ENCODE measurements around the gene GART. TPM values are rescaled to one million over a fixed set of nuclear protein-coding genes. Genes with fewer than 3 reads are reported as not detected.

The GART gene
- total and polyA plus RNA-seq, 2 donors (not counting 3 experiments of a cell fraction or from before 2014, with no cell fraction given) = 12.0 to 112 TPM

DNA sequence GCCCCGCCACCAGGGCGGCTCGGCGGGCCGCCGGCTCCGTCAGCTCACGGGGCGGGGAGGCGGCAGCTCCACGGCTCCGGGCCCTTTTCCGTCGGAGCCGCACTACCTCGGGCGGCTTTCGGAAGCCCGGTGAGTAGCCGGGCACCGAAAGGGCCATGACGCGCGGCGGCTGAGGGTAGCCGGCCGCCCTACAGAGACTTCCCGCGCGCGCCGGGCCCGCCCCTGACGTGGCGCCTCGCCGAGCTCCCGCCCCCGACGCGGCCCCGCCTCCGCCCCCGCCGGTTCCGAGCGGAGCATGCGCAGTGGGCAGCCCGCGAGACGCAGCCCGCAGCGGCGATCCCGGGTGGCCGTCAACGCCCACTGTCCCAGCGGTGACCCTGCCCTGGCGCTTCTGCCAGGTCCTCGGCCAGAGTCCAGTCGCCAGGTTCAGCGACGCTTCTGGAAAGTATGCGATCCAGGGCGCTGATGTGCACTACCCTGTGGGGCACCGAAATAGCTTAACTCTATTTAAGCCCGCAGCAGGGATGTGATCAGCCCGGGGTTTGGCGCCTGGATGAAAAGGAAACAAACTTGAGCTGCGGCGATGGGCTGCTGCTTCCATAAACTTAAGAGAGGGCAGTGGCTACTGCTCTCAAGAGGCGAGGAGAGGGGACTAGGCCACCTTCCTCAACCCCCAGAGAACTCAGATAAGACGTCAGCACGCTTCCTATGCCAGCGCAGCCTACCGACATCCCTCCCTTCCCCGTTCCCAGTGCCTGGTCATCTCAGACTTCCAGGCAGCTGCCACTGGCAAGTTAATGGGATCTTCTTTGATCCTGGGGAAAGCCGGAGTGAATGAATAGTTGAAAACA lies 46.8 kb upstream of the GART start, which contains the start of gene DONSON:
Gene DONSON (minus strand): TSS at position 200 of the 851 bp plus-strand sequence. CDS start 43 bp downstream, at position 157.
- Histone ChIP-seq H3K27ac (ENCODE audit: insufficient read depth, low read depth, low read length) (peak within 1 kb of the TSS; percentile 69), H3K4me2 (ENCODE audit: insufficient read depth, low read length) (peak within 1 kb of the TSS; percentile 85), H3K4me3 (replicated peaks in 1 of 3; ENCODE audit: insufficient read depth in 1 of 3, low read depth in 1 of 3, low read length in 3 of 3) (peak within 1 kb of the TSS; percentile 77 to 95 (median 84)), H4K20me1 (replicated peaks; ENCODE audit: control insufficient read depth, extremely low read depth, insufficient read depth, low read length) (no peaks in the 10 kb centered on the region), H3K9me1 (replicated peaks; ENCODE audit: control insufficient read depth, extremely low read depth, insufficient read depth, low read length) (no peaks in the 10 kb centered on the region), H3K4me1 (ENCODE audit: control insufficient read depth, extremely low read depth, insufficient read depth, low read length) (peaks cover 18% of the 10 kb centered on the region), H3K9ac (replicated peaks; ENCODE audit: extremely low read depth, insufficient read depth, low read length) (peak within 1 kb of the TSS; percentile 97), H2AFZ (ENCODE audit: low read depth, low read length) (peak within 1 kb of the TSS; percentile 91), H3K27me3 (ENCODE audit: control insufficient read depth in 2 of 2, insufficient read depth in 2 of 2, low read length in 2 of 2) (no peaks in the 10 kb centered on the region), H3K36me3 (ENCODE audit: control insufficient read depth in 2 of 2, extremely low read depth in 1 of 2, insufficient read depth in 2 of 2, low read length in 2 of 2) (peaks cover 0 to 6% of the 10 kb centered on the region in 2 experiments), H3K79me2 (ENCODE audit: control insufficient read depth, insufficient read depth, low read length) (peaks cover 27% of the 10 kb centered on the region), H3K9me3 (replicated peaks; ENCODE audit: control insufficient read depth, insufficient read depth, low read length) (no peaks in the 10 kb centered on the region)
- dilution Hi-C loops (cut with MboI; ENCODE audit: extremely low pct_ligation_motif_present, low sequenced_read_pairs) (no loop called here), intact Hi-C loops (cut with micrococcal nuclease) (loop anchor here (1.0 to 5.0 kb wide), 3 partner anchors 17 to 309 kb away; partner anchors contain the start of genes GART and SON)
- FAIRE-seq (peak; percentile 88), DNase-seq (ENCODE audit: low read depth, low spot score) (peak; percentile 89)
- CTCF ChIA-PET = interaction anchor here (0.9 to 2.5 kb wide), 10 partner anchors 10 to 389 kb away, joined by 3 to 67 read pairs (median 4); no protein-coding TSS in a partner anchor
- TF ChIP-seq EZH2 (IDR thresholded peaks at IDR 0.05; ENCODE audit: borderline replicate concordance, low read depth, low read length, severe bottlenecking) (no peak), POLR2A (IDR thresholded peaks at IDR 0.05; ENCODE audit: low read depth, low read length) (peak; percentile 82), POLR2AphosphoS5 (IDR thresholded peaks at IDR 0.05; ENCODE audit: insufficient read depth, low read depth, low read length) (peak; percentile 63), GATA2 (IDR thresholded peaks at IDR 0.05; ENCODE audit: insufficient read depth, insufficient read length, low read depth, low read length) (no peak)
- TF ChIP-seq, protein P1, sequence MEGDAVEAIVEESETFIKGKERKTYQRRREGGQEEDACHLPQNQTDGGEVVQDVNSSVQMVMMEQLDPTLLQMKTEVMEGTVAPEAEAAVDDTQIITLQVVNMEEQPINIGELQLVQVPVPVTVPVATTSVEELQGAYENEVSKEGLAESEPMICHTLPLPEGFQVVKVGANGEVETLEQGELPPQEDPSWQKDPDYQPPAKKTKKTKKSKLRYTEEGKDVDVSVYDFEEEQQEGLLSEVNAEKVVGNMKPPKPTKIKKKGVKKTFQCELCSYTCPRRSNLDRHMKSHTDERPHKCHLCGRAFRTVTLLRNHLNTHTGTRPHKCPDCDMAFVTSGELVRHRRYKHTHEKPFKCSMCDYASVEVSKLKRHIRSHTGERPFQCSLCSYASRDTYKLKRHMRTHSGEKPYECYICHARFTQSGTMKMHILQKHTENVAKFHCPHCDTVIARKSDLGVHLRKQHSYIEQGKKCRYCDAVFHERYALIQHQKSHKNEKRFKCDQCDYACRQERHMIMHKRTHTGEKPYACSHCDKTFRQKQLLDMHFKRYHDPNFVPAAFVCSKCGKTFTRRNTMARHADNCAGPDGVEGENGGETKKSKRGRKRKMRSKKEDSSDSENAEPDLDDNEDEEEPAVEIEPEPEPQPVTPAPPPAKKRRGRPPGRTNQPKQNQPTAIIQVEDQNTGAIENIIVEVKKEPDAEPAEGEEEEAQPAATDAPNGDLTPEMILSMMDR (IDR thresholded peaks at IDR 0.05; ENCODE audit: extremely low read depth in 1 of 2, insufficient read depth in 1 of 2, low read depth in 1 of 2, low read length in 2 of 2) = peak in 1 of 2 donors; percentile 19
- TSS peak; percentile 85 for BruUV-seq (replicated peaks)
- POLR2A ChIA-PET = interaction anchor here (0.7 to 1.4 kb wide), 5 partner anchors 17 to 109 kb away, joined by 3 to 5 read pairs (median 4); partner anchors contain the start of genes GART and TMEM50B

All from endothelial cell of umbilical vein (primary cell).